Ishikawa (cell line): Measurements from ENCODE around the gene TBX2.

Experiments
- EP300 ChIP-seq: IDR thresholded peaks from 2 replicates; pipeline ENCODE4 v1.6.1; 2012; ENCODE audit warnings: borderline replicate concordance
- FOXM1 ChIP-seq: IDR thresholded peaks from 2 replicates; pipeline ENCODE4 v1.6.1; 2012; ENCODE audit warnings: low read depth, borderline replicate concordance
- RAD21 ChIP-seq: IDR thresholded peaks from 2 replicates; pipeline ENCODE4 v1.6.1; 2012; ENCODE audit warnings: low read depth
- ZBTB7A ChIP-seq: IDR thresholded peaks from 2 replicates; pipeline ENCODE4 v1.6.1; 2012; ENCODE audit warnings: low read depth
- TF ChIP-seq, protein P1 (sequence below): IDR thresholded peaks from 2 replicates; pipeline ENCODE4 v1.6.1; 2012
- TF ChIP-seq, protein P2 (sequence below): IDR thresholded peaks from 2 replicates; pipeline ENCODE4 v1.6.1; 2012
- TF ChIP-seq, protein P3 (sequence below): IDR thresholded peaks from 2 replicates; pipeline ENCODE4 v1.6.1; 2012; ENCODE audit warnings: low read depth, mild to moderate bottlenecking

DNA sequence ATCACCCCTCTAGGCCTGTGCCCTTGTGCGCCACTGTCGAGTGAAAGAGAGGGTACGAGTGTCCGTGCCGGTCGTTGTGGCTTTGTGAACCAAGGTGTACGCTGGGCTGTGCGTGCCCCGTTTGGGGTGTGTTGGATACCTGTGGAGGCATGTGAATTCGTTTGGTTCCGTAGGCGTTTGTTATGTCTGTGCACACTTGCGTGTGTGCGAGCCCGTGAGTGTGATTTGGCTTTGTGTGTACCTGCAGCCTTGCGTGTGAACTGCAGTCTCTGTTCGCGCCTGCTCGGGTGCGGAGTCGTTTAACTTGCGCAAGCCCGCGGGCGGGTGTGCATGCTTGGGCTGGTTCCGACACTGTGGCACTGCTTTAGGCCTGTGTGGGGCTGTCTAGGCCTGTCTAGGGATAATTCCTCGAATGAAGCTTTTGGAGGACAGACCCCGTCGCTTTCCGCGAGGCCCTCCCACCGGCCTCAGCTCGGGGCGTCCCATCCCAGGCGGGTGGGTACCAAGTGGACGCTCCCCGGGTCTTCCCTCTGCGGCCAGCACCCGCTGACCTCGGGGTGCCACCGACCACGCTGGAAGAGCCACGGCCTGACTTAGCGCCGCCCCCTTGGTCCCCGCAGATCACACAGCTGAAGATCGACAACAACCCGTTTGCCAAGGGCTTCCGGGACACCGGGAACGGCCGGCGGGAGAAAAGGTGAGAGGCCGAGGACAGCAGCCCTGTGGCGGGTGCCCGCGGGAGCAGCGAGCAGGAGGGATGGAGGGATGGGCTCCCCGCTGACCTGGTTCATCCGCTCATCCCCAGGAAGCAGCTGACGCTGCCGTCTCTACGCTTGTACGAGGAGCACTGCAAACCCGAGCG is 4.4 kb downstream of the TBX2 start:
- TF ChIP-seq FOXM1 (no peak), RAD21 (no peak), ZBTB7A (no peak), EP300 (no peak)
- TF ChIP-seq, protein P1, sequence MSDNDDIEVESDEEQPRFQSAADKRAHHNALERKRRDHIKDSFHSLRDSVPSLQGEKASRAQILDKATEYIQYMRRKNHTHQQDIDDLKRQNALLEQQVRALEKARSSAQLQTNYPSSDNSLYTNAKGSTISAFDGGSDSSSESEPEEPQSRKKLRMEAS, result no peak
- TF ChIP-seq, protein P2, sequence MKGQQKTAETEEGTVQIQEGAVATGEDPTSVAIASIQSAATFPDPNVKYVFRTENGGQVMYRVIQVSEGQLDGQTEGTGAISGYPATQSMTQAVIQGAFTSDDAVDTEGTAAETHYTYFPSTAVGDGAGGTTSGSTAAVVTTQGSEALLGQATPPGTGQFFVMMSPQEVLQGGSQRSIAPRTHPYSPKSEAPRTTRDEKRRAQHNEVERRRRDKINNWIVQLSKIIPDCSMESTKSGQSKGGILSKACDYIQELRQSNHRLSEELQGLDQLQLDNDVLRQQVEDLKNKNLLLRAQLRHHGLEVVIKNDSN, result no peak
- TF ChIP-seq, protein P3, sequence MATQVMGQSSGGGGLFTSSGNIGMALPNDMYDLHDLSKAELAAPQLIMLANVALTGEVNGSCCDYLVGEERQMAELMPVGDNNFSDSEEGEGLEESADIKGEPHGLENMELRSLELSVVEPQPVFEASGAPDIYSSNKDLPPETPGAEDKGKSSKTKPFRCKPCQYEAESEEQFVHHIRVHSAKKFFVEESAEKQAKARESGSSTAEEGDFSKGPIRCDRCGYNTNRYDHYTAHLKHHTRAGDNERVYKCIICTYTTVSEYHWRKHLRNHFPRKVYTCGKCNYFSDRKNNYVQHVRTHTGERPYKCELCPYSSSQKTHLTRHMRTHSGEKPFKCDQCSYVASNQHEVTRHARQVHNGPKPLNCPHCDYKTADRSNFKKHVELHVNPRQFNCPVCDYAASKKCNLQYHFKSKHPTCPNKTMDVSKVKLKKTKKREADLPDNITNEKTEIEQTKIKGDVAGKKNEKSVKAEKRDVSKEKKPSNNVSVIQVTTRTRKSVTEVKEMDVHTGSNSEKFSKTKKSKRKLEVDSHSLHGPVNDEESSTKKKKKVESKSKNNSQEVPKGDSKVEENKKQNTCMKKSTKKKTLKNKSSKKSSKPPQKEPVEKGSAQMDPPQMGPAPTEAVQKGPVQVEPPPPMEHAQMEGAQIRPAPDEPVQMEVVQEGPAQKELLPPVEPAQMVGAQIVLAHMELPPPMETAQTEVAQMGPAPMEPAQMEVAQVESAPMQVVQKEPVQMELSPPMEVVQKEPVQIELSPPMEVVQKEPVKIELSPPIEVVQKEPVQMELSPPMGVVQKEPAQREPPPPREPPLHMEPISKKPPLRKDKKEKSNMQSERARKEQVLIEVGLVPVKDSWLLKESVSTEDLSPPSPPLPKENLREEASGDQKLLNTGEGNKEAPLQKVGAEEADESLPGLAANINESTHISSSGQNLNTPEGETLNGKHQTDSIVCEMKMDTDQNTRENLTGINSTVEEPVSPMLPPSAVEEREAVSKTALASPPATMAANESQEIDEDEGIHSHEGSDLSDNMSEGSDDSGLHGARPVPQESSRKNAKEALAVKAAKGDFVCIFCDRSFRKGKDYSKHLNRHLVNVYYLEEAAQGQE, result no peak
